SU-DHL-6 (cell line): ENCODE data around the gene ATXN8OS.

ENCODE experiments used
- CTCF ChIP-seq: fragments of 200-600 bp; sonication (generic); IDR thresholded peaks from one replicate; pipeline ENCODE4 v1.5.1; 2017; ENCODE audit warnings: antibody characterized with exemption, mild to moderate bottlenecking, low read length, moderate library complexity; ENCODE audit not compliant: insufficient read depth, poor library complexity, severe bottlenecking
- EZH2phosphoT487 ChIP-seq: fragments of 200-600 bp; sonication (generic), shearing (Covaris generic); conservative IDR thresholded peaks from 2 replicates; pipeline ENCODE4 v1.6.1; 2018; ENCODE audit warnings: mild to moderate bottlenecking, antibody characterized with exemption, low read length, moderate library complexity, mixed read lengths

DNA sequence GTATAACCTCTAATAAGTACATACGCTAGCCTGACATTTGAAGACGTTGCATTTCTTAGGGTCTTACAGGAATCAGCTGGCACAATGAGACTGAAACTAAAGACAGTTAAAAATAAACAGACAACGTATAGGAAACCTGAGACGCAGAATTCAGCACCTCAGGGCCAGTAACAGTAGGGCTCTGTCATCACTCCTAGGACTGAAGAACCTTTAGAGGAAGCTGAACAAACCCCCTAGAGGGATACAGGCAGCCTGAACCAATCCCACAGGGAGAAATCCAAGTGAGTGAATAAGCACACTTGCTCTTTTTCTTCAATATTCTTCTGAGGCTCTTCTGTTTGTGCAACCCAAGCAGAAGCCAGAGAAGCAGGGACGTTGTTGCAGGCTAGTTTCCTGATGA lies 54.5 kb downstream of the ATXN8OS start:
- TF ChIP-seq CTCF (no peak), EZH2phosphoT487 (no peak)
